ENCODE measurements around the gene SCAMP5.

SCAMP5 gene

DNA sequence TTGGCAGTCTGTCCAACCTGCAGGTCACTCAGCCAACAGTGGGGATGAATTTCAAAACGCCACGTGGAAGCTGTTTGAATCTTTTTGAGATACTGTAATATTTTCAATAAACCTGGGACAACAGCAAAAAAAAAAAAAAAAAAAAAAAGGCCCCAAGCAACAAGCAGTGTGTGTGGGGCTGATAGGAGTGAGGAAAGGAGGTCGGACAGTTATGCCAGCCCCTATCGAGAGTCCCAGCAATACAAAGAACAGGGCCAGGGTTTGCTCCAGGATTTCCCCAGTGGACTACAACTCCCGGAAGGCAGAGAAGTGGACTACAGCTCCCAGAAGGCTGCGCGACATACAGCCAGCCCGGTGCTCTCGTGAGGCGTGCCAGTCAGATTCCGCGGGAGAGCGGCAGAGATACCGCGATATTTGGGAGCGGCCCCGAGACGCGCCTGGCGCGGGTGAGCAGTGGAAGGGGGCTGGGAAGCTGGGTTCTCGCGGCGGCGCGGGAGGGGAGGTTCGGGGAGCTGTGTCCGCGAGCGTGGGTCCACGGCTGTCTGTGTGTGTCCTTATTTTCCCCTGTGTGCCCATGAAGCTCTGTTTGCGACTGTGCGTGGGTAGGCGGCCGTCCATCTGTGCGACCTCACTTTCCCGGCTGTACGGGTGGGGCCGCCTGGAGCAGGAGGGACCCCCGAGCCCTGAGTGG is 28.0 kb downstream of the SCAMP5 start, which contains the start of gene PPCDC:
Gene PPCDC, plus strand, starts transcription at position 410 of the 691 bp plus-strand sequence. CDS start 4,729 bp downstream, outside the sequence.
- peak; percentile 71 for DNase-seq

DNA sequence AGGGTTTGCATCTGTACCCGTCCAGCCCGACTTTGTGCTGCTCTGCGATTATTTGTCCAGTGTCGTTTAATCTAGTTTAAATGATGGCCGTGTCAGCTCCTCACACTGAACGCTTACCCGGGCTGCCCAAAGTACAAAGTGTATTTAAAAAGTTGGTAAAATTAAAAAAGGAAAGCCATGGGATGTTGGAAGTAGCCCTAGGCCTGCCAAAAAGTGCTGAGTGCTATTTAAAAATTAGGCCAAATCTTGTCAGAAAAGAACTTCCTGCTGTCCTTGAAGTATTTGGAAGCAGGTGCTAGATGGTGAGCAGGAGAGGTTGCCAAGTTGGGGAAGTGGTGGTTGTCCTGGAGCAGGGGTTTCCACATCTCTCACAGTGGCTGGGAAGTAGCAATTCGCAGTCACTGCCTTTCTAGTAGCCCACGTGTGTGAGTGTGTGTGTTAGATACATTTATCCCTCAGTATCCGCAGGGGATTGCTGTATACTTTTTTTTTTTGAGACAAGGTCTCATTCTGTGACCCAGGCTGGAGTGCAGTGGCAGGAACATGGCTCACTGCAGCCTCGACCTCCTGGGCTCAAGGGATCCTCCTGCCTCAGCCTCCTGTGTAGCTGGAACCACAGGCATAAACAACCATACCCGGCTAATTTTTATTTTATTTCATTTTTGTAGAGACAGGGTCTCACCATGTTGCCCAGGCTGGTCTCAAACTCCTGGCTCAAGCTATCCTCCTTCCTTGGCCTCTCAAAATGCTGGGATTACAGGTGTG is 28.7 kb downstream of the SCAMP5 start:
- DNase-seq: peak; percentile 11

DNA sequence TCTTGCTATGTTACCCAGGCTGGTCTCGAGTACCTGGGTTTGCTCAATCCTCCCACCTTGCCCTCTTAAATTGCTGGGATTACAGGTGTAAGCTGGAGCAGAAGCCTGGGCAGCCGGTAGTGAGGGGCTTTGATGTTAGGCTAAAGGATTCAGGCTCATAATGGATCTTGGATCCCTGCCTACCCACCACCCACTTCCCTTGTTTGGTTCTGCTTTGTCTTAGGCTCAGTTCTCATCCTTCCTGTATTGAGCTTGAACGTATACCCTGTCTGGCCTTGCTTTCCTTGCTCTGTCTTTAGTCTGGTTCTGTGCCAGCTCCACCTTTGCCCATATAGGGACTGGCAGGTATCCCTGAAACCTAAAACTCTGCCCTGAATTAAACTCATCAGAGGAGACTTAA is 29.7 kb downstream of the SCAMP5 start:
- DNase-seq: no peak

DNA sequence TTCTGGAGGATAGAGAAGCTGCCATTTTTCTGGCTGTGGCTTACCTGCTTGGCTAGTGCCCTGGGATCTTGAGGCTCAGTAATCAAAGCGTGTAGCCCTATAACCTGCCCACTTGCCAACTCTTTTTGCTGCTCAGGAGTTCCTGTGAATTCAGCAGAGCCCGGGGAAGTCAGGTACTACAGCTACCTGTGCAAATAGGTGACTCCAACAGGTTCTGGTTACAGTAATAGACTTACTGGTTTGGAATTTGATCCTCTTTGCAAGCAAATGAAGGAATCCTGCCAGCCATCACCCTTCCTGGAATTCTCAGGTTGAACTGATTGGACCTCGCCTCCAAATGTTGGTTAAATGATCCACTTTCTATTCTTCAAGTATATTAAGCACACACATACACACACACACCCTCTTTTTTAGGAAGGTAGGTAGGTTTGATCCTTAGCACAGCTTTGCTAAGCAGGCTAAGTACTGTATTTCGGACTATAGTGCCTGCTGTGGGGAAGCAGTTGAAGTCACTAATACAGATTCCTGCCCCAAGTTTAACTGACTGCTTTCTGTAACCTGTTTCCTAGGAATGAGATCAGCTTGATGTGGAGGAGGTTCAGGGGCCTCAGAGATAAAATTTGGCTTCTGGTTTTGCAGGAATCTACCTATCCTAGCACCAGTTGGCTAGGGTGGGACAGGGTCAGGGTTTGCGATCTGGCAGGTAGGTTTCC is 30.3 kb downstream of the SCAMP5 start:
- DNase-seq: no peak

GRCh38 chr15:75027551-75027950 is 32.2 kb downstream of the SCAMP5 start:
- DNase-seq: no peak

DNA sequence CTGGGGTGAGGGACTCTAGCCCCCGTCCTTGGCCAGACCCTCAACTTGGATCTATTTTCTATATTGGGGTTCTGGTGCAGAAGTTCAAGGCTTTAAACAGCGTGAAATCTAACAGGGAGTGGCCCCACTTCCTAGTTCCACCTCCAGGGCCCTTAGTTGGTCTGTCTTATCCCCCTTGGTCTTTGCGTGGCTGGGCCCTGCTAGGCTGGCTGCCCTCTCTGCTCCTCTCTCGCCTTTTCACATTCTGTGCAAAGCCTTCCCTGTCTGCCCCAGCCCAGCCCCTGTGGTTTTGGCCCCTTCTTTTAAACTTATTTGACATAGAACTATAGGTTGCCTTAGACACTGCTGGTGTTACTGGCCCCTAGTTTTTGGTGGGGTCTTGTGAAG is 33.6 kb downstream of the SCAMP5 start:
- DNase-seq: no peak

DNA sequence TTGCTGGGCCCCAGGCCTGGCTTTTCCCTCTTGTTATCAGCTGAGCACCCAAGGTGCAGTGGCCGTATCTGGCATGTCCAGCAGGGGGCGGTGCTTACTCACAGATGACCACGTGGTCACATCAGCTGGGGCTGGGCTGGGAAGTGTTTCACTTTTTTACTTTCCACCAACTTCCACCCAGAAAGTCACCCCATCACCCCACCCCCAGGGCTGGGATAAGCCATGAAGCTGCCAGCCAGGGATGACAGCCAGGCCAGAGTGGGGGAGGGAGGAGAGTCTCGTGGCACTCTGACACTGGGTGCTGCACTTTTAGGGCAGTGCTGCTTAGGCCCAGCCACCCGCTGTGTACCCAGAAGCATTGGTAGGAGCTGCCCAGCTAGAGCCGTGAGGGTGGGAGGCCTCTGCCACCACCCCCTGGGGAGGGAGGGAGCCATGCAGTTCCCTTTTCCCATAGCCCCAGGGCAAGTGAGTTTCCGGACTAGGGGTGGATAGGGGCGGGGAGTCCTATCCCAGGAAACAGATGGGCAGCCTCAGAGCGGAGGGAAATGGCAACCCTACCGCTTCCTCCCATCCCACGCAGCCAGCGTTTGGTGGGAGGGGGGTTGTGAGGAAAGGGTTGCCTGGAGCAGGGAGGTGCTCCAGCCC is 34.1 kb downstream of the SCAMP5 start:
- DNase-seq: no peak

DNA sequence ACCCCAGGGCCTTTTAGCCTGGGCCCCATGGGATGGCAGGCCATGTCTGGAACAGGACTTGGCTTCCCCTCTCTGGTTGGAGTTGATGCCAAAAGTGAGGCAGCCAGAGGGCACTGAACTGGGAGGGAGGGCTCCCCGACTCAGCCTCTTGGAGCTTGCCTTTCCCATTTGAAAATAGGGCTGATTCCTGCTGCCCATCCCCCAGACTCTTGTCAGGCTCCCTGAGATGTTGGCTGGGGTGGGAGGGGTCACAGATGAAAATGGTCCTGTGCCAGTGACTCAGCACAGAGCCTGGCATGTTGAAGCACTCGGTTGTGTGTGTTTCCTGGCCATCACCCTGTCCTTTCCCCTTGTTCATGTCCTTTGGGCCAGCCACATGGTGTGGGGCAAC is 34.7 kb downstream of the SCAMP5 start:
- DNase-seq: no peak

- DNase-seq: no peak
These were observed 35.1 kb downstream of the SCAMP5 start for GRCh38 chr15:75030424-75030823.

DNA sequence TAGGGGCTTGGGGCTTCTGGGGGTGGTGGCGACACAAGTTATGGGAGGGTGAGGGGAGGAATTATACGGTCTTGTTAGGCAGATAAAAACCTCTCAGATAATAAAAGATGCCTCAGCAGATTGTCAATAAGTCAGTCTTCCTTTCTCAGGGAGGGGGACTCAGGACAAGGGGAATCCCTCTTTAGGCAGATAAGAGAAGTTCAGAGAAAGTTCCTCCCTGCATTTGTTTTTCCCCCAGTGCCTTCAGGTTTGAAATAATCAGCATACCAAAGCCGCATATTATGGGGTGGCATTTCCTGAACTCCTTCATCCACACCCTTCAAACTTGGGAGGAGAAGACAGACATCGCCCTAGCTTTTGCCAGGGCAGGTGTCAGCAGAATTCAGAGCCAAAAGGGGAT is 36.5 kb downstream of the SCAMP5 start:
- no peak for DNase-seq

DNA sequence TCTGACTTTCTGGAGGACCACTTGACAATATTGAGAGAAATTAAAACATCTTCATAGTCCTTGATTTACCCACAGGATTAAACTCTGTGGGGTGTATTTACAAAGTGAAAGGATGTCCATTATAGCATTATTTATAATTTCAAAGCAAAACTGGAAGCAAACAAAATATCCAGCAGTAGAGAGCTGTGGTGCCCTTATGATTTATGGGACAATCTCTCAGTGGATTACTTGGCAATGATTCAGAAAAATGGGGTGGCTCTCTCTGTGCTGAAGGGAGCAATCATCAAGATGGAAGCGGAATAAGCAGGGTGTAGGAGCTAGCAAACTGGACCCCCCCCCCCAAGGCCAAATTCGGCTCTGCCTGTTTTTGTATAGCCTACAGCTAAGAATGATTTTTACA is 37.0 kb downstream of the SCAMP5 start:
- no peak for DNase-seq

DNA sequence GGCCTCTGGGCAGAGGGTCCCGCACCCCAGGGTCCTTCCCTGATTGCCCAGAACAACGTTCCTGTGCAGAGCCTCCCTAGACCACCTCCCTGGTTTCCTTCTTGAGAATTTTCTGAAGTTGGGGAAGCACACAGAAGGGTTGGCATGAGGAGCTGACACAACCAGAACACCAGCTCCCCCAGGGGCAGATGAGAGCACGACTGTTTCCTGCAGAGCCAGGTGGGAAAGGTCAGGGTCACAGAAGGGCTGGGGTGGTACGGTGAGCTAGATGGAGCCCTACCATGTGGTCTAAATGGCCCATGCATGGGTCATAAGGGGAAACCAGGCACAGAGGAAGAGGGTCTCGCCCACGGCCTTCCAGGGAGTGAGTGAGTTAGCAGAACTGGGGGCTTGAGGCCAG is 38.4 kb downstream of the SCAMP5 start:
- DNase-seq: no peak

GRCh38 chr15:75034615-75035014 is 39.3 kb downstream of the SCAMP5 start:
- no peak for DNase-seq

GRCh38 chr15:75036212-75036616 is 40.9 kb downstream of the SCAMP5 start:
- no peak for DNase-seq

- no peak for DNase-seq
These were observed 42.3 kb downstream of the SCAMP5 start for GRCh38 chr15:75037685-75038084.

GRCh38 chr15:75038231-75038630 is 42.9 kb downstream of the SCAMP5 start:
- no peak for DNase-seq

DNA sequence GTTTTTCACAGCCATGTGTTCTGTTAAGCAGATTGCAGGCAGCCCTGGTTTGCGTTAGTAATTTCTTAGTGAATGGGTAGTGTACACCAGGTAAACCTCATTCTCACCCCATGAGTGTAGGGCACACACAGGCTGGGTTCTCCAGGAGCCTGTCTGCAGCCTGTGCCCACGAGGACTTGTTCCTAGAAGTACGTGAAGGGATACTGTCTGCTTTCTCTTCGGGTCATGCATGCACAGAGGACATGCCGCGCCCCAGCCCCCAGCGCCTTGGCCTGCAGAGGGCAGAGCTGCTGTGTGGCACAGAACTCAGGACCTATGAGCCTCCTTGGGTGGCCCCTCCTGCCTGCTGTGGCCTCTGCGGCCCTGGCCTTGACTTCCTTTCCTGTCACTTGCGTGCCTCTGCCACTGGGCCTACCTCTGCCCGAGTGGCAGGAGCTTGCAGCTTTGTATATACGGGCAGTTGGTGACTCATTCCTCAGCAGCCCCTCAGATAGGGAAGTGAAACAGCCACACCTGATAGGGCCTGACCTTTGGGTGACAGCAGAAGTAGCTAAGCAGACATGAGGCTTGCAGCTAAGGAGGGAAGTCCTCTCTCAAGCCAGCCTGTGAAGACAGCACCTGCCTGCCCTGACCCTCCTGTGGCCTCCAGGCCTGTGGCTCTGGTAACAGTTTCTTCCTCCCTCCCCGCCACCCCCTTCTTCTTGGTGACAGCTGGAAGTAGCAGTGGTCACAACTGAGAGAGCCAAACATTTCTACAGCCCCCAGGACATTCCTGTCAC is 47.6 kb downstream of the SCAMP5 start:
- DNase-seq: no peak

DNA sequence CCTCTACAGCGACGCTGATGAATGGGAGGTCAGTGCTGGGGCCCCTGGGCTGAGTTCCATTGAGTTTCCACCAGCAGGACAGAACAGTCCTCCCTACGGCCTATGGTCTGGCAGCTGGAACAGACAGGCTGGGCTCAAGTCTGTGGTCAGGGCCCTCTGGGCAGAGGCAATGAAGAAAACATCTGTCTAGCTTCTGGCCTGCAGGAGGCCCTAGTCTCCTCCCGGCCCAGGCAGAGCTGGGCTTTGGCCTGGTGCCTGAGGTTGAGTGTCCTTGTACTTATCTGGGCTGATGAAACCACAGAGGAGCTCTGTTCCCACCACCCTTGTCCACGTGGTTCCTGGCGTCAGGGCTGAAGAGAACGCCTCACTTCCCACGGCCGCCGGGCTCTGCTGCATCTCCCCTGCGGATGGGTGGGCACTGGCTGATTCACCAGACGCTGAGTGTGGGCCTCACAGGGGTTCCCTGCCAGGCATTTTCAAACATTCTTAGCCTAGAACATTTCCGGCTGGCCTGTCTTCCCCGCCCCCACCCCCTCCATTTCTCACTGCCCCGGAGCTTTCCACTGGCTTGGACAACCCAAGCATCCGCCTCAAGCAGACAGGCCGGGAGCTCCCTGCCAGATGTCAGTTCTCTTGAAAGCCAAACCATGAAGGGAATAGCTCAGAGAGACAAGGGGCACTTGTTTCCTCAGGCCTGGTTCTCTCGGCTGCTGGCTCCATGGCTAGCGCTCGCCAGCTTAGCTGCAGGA is 48.3 kb downstream of the SCAMP5 start:
- peak; percentile 68 for DNase-seq

DNA sequence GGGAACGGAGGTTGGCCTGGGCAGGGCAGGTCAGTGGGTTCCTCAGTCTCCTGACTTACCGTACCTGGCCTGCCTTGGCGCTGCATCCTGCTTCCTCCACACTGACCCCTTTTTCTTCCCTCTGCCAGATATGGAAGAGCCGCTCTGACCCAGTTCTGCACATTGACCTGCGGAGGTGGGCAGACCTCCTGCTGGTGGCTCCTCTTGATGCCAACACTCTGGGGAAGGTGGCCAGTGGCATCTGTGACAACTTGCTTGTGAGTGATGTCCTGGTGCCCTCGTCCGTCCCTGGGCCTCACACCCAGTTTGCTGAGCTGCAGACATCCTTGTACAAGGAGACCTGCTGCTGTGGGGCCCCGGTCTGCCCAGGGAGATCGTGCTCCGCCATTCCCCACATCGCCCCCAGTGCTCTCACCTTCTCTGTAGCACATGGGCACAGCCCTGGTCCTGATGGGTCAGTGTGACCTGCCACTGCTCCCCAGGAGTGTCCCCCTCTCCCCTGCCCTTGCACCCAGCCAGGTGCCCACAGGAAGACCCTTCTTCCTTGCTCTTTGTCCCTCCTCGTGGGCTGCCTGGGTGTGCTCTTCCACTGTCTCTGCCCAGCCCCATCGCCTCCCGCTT is 49.0 kb downstream of the SCAMP5 start:
- no peak for DNase-seq

- no peak for DNase-seq
These were observed 50.1 kb downstream of the SCAMP5 start for GRCh38 chr15:75045332-75046015.

- no peak for DNase-seq
These were observed 53.0 kb downstream of the SCAMP5 start for GRCh38 chr15:75048394-75048793.
